Natural killer cell (primary cell): ENCODE measurements around the gene ATIC. TPM values are rescaled to one million over a fixed set of nuclear protein-coding genes. Genes with fewer than 3 reads are reported as not detected.

Experiments
- ATAC-seq, 3 donors: fragments of 150-1000 bp in 2 of 3; fragments of 200-7000 bp in 1 of 3; cut with Tn5 transposase; 1 replicate in 1 of 3; 2 replicates in 2 of 3; pipeline ENCODE4 v1.10.0; 2021; ENCODE audit warnings: mild to moderate bottlenecking in 2 of 3, moderate library complexity in 2 of 3
- DNase-seq, 2 donors: peaks; one replicate each; pipeline versions ENCODE4 v3.0.0 to v3.0.0-alpha.2; 2013 to 2021; ENCODE audit warnings: mixed read lengths in 1 of 2
- H3K27ac ChIP-seq: one replicate; pipeline ENCODE4 v1.5.1; 2013; ENCODE audit warnings: mild to moderate bottlenecking, low read length
- H3K27me3 ChIP-seq: one replicate; pipeline ENCODE4 v1.6.1; 2013; ENCODE audit warnings: low read length; ENCODE audit not compliant: control insufficient read depth, insufficient read depth
- H3K36me3 ChIP-seq: one replicate; pipeline ENCODE4 v1.6.1; 2013; ENCODE audit warnings: low read length; ENCODE audit not compliant: control insufficient read depth, insufficient read depth
- H3K4me1 ChIP-seq: one replicate; pipeline ENCODE4 v1.6.1; 2013; ENCODE audit warnings: low read length; ENCODE audit not compliant: control insufficient read depth, insufficient read depth
- H3K4me3 ChIP-seq: one replicate; pipeline ENCODE4 v1.5.1; 2013; ENCODE audit warnings: low read length
- H3K9me3 ChIP-seq: one replicate; pipeline ENCODE4 v1.6.1; 2013; ENCODE audit warnings: low read length; ENCODE audit not compliant: control insufficient read depth, insufficient read depth
- H3K27ac Mint-ChIP-seq, 2 donors: one replicate each; pipeline ENCODE4 v1.8.0; 2022; ENCODE audit warnings: mild to moderate bottlenecking in 2 of 2, mixed read lengths in 2 of 2, moderate library complexity in 1 of 2
- H3K27me3 Mint-ChIP-seq, 2 donors: one replicate each; pipeline ENCODE4 v1.8.0; 2022; ENCODE audit warnings: low read depth in 2 of 2, mixed read lengths in 2 of 2
- H3K36me3 Mint-ChIP-seq: one replicate; pipeline ENCODE4 v1.8.0; 2022; ENCODE audit warnings: mixed read lengths
- H3K4me1 Mint-ChIP-seq, 2 donors: one replicate each; pipeline ENCODE4 v1.8.0; 2022; ENCODE audit warnings: mixed read lengths in 2 of 2
- H3K4me3 Mint-ChIP-seq: one replicate; pipeline ENCODE4 v1.8.0; 2022; ENCODE audit warnings: mild to moderate bottlenecking, moderate library complexity, mixed read lengths
- H3K9me3 Mint-ChIP-seq, 2 donors: one replicate each; pipeline ENCODE4 v1.8.0; 2022; ENCODE audit warnings: mixed read lengths in 2 of 2
- CTCF ChIP-seq: fragments of 200-600 bp; IDR thresholded peaks from one replicate; pipeline ENCODE4 v1.8.0; 2022; ENCODE audit warnings: antibody characterized with exemption
- WGBS: methylation state at CpG from one replicate; pipeline ENCODE4 v1.1.7; 2013; ENCODE audit warnings: missing lambda C conversion rate; ENCODE audit not compliant: insufficient coverage; 5-methylcytosine and 5-hydroxymethylcytosine counted together
- intact Hi-C: fragments of 100-400 bp; cut with micrococcal nuclease; formaldehyde crosslinking; loops from one replicate; pipeline ENCODE4 v1.14.2; 2022
- total RNA-seq, 4 donors: library from RNA; stranded (reverse); fragments of 120-200 nt in 1 of 4; gene quantifications; one replicate each; pipeline versions ENCODE4 v1.2.3 to v1.2.4, GENCODE V29; 2013 to 2022

ATIC gene
- total RNA-seq, 3 donors from 2014 or later (not counting 1 experiment from before 2014, with no cell fraction given) = 33.2 to 49.9 (median 44.5) TPM

GRCh38 chr2:215380699-215381098 is 68.8 kb downstream of the ATIC start:
- no peak overlapping the region for H3K27ac ChIP-seq
- 93% methylated on average over 7 of the region's 7 CpGs for WGBS
- no peak for TF ChIP-seq CTCF
- Mint-ChIP-seq H3K9me3 (no peaks in the 10 kb centered on the region), H3K36me3 (no peaks in the 10 kb centered on the region), H3K4me1 (no peaks in the 10 kb centered on the region), H3K4me3 (no peak overlapping the region), H3K27ac (no peak overlapping the region), H3K27me3 (no peaks in the 10 kb centered on the region)
- no peaks in the 10 kb centered on the region for H3K27me3 ChIP-seq
- no peaks in the 10 kb centered on the region for H3K36me3 ChIP-seq
- intact Hi-C loops = no loop called here
- no peaks in the 10 kb centered on the region for H3K4me1 ChIP-seq
- no peaks in the 10 kb centered on the region for H3K9me3 ChIP-seq
- ATAC-seq (no peak), DNase-seq (no peak)
- H3K4me3 ChIP-seq = no peak overlapping the region

- Mint-ChIP-seq H3K9me3 (no peaks in the 10 kb centered on the region), H3K36me3 (no peaks in the 10 kb centered on the region), H3K4me1 (no peaks in the 10 kb centered on the region), H3K27me3 (no peaks in the 10 kb centered on the region), H3K4me3 (no peak overlapping the region), H3K27ac (no peak overlapping the region)
- DNase-seq (no peak), ATAC-seq (no peak)
- no peak overlapping the region for H3K4me3 ChIP-seq
- no peaks in the 10 kb centered on the region for H3K4me1 ChIP-seq
- H3K27ac ChIP-seq = no peak overlapping the region
- no peaks in the 10 kb centered on the region for H3K36me3 ChIP-seq
- WGBS = 87% methylated on average over 6 of the region's 7 CpGs
- intact Hi-C loops = no loop called here
- H3K27me3 ChIP-seq = no peaks in the 10 kb centered on the region
- no peaks in the 10 kb centered on the region for H3K9me3 ChIP-seq
- no peak for TF ChIP-seq CTCF
These were observed 70.2 kb downstream of the ATIC start for GRCh38 chr2:215382011-215382410.

GRCh38 chr2:215382480-215382879 is 70.6 kb downstream of the ATIC start:
- no peak overlapping the region for H3K27ac Mint-ChIP-seq
- Histone ChIP-seq H3K4me1 (no peaks in the 10 kb centered on the region), H3K27me3 (no peaks in the 10 kb centered on the region), H3K9me3 (no peaks in the 10 kb centered on the region), H3K27ac (no peak overlapping the region), H3K4me3 (no peak overlapping the region), H3K36me3 (no peaks in the 10 kb centered on the region)
- no peaks in the 10 kb centered on the region for H3K4me1 Mint-ChIP-seq
- H3K36me3 Mint-ChIP-seq = no peaks in the 10 kb centered on the region
- ATAC-seq = no peak
- TF ChIP-seq CTCF = no peak
- intact Hi-C loops = no loop called here
- DNase-seq = no peak
- no peaks in the 10 kb centered on the region for H3K9me3 Mint-ChIP-seq
- H3K27me3 Mint-ChIP-seq = no peaks in the 10 kb centered on the region
- H3K4me3 Mint-ChIP-seq = no peak overlapping the region

GRCh38 chr2:215383652-215384279 is 71.9 kb downstream of the ATIC start:
- Histone ChIP-seq H3K27me3 (no peaks in the 10 kb centered on the region), H3K36me3 (no peaks in the 10 kb centered on the region), H3K9me3 (no peaks in the 10 kb centered on the region), H3K4me1 (no peaks in the 10 kb centered on the region), H3K4me3 (no peak overlapping the region), H3K27ac (no peak overlapping the region)
- DNase-seq (no peak), ATAC-seq (no peak)
- Mint-ChIP-seq H3K27ac (no peak overlapping the region), H3K27me3 (no peaks in the 10 kb centered on the region), H3K9me3 (no peaks in the 10 kb centered on the region), H3K36me3 (no peaks in the 10 kb centered on the region), H3K4me1 (no peaks in the 10 kb centered on the region), H3K4me3 (no peak overlapping the region)
- TF ChIP-seq CTCF = no peak
- intact Hi-C loops = no loop called here
- WGBS = 96% methylated on average over 8 of the region's 8 CpGs
